CD4-positive, alpha-beta T cell treated with Interleukin-15 for 1 hour (primary cell): ENCODE data around the gene HDGFL2.
A peak's percentile ranks its signal among the peaks of the same experiment; 100 is the strongest.

Experiments
- DNase-seq: peaks from one replicate; pipeline ENCODE4 v3.0.0-alpha.2; 2020

The HDGFL2 gene

DNA sequence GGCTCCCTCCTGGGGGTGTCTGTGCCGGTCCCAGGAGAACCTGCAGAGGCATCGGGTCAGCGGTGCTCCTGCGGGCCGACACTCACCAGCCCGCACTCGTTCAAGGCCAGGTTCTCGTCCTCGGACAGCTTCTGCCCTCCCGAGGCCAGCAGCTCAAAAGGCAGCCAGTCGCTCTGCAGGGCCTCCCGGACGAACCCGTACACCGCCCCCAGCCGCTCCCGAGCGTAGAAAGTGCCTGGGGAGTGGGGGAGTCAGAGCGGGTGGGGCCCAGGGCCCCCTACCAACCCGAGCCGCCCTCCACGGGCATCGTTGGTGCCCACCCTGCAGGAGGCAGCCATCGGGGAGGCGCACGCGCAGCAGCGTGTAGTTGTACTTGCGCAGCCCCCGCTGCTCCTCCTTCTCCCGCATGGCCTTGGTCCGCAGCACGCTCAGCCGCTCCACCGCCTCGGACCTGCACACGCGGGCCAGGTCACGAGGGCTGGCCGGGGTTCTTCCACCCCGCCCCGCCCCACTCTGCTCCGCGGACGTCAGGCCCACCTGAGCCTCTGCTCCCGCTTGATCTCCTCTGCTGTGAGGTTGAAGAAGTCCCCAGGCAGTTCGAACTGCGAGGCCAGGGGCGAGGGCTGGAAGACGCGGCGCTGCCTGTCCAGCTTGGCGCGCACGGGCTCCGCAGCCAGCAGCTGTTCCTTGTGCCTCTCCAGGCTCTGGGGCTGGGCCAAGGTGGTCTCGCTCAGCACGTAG lies 26.0 kb upstream of the HDGFL2 start:
- DNase-seq, result no peak

DNA sequence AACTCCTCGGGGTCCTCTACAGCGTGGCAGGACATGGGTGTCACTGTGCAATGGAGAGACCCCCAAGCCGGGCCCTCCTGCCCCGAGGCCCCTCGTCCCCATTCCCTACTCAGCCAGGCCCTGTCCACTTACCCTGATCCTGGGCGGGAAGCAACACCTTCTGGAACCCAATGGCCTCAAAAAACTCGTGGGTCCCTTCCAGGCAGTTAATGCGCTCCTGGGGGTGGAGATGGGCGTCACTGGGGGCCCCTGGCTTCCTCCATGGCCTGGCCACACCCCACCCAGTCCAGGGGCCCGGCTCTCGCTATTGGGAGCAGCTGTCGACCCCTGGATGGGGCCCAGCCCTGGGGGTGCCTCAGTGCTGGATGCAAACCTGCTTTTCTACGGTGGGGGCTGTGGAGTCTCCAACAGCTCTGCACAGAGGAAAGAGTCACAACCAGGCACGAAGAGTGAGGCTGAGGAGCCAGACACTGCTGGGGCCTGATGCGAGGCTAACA lies 25.3 kb upstream of the HDGFL2 start:
- no peak for DNase-seq

GRCh38 chr19:4447327-4448146 lies 24.6 kb upstream of the HDGFL2 start:
- no peak for DNase-seq

DNA sequence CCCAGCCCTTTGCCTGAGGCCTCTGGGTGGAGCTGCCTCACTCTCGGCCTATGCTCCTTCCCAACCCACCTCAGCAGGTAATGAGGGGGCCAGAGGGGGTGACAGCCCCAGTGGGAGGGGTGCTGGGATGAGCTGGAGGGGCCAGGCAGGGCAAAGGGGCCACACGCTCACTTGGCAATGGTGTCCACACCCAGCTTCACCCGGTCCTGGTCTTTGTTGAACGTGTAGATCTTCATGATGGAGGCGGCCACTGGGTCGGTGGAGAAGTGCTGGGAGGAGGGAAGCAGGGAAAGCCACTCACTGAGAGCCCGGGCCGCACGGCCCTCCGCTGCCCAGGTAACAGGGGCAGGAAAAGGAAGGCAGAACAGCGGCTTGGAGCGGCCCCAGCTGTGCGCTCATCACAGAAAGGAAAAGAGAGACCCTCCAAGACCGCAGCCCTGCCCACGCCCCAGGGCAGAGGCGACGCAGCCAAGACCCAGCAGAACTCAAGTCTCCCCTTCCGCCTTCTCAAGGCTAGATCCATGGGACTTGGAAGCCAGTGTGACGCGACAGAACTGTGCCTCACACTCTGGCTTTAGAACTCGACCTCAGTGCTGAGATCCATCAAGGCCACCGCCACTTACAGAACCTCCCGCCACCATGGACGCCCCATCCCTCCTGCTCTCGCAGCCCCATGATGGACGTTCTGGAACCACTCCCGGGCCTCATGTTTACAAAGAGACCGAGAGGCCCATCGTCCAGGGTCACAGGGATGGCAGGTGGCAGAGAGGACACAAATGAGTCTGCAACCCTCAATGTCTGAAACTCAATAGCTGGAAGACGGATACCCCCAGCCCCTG lies 23.7 kb upstream of the HDGFL2 start:
- no peak for DNase-seq

DNA sequence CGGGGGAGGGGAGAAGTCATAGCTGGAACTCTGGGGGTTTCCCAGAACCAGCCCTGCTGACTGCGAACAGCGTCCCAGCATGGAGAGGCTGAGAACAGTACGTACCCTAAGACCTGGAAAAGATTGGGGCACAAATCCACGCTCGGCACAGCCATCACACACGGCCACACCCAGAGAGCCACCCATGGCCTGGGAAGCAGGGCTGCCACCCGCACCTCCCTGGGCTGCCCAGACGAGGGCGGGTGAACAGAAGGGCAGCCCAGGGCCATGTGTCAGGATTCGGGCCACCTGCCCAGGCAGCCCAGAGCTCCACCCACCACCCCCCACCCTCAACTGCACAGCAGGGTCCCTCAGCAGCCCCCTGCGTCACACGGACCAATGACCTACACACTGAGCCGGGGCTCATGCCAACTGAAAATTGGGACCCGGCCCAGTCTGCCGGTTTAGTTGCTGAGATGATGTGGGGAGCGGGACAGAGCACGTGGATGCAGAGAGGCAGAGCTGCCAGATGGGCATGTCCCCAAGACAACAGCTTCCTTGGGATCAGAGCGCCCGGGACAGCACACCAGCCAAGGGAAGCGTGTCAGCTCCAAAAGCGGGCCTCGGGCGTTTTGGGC lies 23.0 kb upstream of the HDGFL2 start:
- no peak for DNase-seq

- no peak for DNase-seq
These were observed 22.5 kb upstream of the HDGFL2 start for GRCh38 chr19:4449639-4450028.

DNA sequence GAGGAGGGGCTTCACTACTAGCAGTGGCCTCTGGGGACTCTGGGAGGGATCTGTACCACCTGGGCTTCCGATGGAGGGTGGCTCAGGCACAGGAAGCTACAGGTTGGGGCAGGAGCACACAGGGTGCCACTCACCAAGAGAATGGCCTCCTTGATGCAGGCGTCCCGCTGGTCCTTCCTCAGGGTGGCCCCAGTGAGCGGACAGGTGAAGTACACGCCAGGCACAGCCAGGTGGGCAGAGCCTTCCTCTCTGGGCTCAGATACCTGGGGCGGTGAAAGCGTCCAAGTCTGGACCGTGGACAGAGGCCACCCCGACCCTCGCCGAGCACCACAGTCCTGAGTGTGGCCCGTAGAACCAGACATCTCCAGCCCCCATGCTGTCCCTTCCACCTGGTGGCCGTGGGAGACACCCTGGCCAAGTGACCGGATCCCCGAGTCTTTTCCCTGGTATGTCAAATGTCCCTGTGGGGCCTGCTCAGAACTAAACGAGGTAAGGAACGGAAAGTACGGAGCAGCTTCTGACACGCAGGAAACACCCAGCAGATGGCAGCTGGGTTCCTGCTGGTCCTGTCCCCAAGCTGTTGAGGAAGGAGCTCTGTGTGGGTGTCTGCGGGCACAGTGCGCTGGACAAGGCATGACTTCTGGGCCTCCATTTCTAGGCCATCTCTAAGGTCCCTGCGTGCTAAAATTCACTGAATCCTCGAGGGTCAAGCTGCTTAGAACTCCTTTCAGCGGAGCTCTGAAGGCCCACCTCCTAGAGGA lies 19.7 kb upstream of the HDGFL2 start:
- no peak for DNase-seq

DNA sequence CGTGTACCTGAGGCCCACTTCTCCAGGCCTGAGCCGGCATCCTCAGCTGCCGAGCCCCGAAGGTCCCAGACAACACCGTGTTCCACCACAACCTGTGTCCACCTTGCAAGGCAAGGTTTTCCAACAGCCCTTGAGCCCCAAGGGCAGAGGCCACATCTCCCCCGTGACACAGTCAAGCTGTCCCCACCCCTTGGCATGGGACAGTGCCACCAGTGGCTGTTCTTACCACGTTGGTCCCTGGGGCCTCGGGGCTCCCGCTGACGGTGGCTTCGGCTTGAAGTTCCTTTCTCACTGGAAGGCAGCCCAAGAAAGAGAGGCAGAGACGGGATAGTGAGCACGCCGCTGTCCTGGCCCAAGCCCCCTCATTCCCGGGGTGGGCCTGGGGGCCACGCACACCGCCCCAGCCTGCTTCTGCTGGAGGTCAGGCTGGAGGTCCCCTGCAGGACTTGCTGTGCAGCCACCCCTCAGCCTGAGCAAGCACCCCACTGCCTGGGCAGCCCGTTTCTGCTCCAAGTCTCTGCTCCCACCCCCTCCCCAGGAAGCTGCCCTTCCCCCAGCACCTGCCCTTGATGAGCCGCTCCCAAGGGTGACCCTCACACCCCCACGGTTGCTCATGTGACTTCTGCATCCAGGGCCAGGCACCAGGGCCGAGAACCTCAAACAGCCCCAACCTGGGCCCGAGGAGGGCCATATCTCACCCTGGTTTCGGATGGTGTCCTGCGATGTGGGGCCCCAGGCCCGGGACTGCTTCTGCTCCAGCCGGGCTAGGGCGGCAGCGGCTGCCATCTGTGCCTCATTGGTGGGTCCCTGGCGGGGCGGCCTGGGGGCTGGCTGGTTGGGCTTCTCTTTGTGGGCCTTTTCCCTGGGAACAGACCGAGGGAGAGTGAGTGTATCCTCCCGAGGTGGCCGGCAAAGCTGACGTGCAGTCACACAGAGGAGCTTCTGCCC lies 18.6 kb upstream of the HDGFL2 start:
- no peak for DNase-seq

- DNase-seq, result no peak
These were observed 17.1 kb upstream of the HDGFL2 start for GRCh38 chr19:4454747-4455718.

- DNase-seq, result no peak
These were observed 16.2 kb upstream of the HDGFL2 start for GRCh38 chr19:4455719-4456475.

DNA sequence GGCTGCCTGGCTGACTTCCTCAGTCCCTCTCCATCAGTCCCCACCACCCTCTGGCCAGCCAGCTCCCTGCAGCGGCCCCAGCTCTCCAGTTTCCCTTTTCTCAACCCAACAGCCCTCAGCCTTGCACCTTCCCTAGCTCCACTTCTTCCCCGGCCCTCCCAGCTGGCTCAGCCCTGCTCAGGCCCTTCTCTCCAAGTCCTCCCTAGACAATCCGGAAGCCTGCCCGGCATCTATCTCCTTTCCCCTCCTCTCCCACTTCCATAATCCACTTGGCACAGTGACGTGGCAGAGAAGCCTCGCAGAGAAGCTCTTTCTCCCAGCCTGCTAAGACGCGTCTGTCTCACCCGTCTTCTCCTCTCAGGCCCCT lies 15.6 kb upstream of the HDGFL2 start:
- DNase-seq, result peak; percentile 28

DNA sequence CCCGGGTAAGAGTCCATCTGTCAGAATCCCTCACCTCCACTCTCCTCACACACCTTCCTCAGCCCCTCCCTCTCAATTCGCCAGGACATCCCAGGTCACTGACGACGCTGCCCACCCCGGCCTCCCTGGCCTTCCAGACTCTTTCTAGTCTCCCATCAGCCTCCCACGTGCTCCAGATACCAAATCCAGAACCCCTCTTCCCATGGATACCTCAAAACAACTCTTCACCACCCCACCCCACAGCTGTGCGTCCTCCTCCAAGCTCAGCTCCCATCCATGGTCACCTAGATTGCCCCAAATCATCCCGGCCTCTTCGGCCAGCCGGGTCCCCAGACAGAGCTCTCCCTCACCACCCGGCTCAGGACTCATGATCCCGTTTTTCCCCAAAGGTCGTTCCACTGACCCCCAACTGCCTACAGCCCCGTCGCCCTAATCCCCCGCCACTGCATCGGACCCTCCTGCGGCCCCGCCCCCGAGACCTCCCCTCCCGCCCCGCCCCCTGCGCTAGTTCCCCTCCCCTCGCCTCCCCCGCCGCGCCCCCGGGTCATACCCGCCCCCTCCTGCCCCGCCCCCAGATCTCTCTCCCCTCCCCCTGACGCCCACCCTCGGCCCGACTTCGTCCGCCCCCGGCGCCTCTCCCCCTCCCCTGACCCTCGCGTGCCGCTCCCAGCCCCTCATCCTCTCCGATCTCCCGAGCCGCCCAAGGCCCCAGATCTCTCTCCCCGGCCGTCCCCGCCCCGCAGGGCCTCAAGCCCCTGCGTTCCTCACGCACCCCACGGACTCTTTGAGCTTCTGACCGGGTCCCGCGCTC lies 15.0 kb upstream of the HDGFL2 start:
- DNase-seq, result peak; percentile 44

GRCh38 chr19:4457654-4458395 lies 14.3 kb upstream of the HDGFL2 start, which contains the start of gene UBXN6:
UBXN6 (minus strand) TSS chr19:4457794; CDS start chr19:4457697, 97 bp downstream.
- DNase-seq, result peak; percentile 99

GRCh38 chr19:4464815-4465581 lies 7.1 kb upstream of the HDGFL2 start:
- DNase-seq, result no peak

DNA sequence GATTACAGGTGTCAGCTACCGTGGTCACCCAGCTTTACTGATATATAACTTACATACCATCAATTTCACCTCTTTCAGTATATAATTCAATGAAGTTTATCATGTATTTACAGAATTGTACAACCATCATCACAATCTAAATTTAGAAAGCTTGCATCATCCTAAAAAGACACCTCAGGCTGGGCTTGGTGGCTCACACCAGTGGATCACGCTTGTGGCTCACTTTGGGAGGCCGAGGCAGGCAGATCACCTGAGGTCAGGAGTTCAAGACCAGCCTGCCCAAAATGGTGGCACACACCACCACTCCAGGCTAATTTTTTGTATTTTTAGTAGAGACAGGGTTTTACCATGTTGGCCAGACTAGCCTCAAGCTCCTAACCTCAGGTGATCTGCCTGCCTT lies 4.3 kb upstream of the HDGFL2 start:
- no peak for DNase-seq
